ENCODE measurements around the gene MED12L.

MED12L gene

GRCh38 chr3:151165226-151165625, 79.8 kb downstream of the MED12L start:
- no peak overlapping the region for H3K4me3 ChIP-seq (replicated peaks; ENCODE audit: insufficient read depth, low read length)
- no peak for DNase-seq (ENCODE audit: low read depth in 1 of 2, low spot score in 1 of 2)
- H3K27ac ChIP-seq (replicated peaks) = no peak overlapping the region
- no peak for TF ChIP-seq SPI1 (IDR thresholded peaks at IDR 0.05; ENCODE audit: borderline replicate concordance, low read depth)
- no peak for TF ChIP-seq REST (IDR thresholded peaks at IDR 0.05; ENCODE audit: insufficient replicate concordance, low read depth)
- TF ChIP-seq GABPA (IDR thresholded peaks at IDR 0.05; ENCODE audit: low read depth) = no peak
- no peak for TF ChIP-seq CTCF (IDR thresholded peaks at IDR 0.05; ENCODE audit: insufficient read depth, low read length)
- H3K27me3 ChIP-seq (ENCODE audit: insufficient read depth, poor library complexity, severe bottlenecking) = no peaks in the 10 kb centered on the region

- H3K27me3 ChIP-seq (ENCODE audit: insufficient read depth, poor library complexity, severe bottlenecking) = no peaks in the 10 kb centered on the region
- no peak overlapping the region for H3K4me3 ChIP-seq (replicated peaks; ENCODE audit: insufficient read depth, low read length)
- no peak for TF ChIP-seq REST (IDR thresholded peaks at IDR 0.05; ENCODE audit: insufficient replicate concordance, low read depth)
- no peak for DNase-seq (ENCODE audit: low read depth in 1 of 2, low spot score in 1 of 2)
- H3K27ac ChIP-seq (replicated peaks) = no peak overlapping the region
Observed at GRCh38 chr3:151166161-151166560, 80.7 kb downstream of the MED12L start.

- peak; percentile 52 to 79 for DNase-seq (ENCODE audit: low read depth in 1 of 2, low spot score in 1 of 2)
- no peak overlapping the region for H3K4me3 ChIP-seq (replicated peaks; ENCODE audit: insufficient read depth, low read length)
- H3K27ac ChIP-seq (replicated peaks) = no peak overlapping the region
- TF ChIP-seq CTCF (IDR thresholded peaks at IDR 0.05; ENCODE audit: insufficient read depth, low read length) = peak; percentile 47
- TF ChIP-seq REST (IDR thresholded peaks at IDR 0.05; ENCODE audit: insufficient replicate concordance, low read depth) = no peak
- no peaks in the 10 kb centered on the region for H3K27me3 ChIP-seq (ENCODE audit: insufficient read depth, poor library complexity, severe bottlenecking)
Observed at GRCh38 chr3:151168269-151169094, 83.0 kb downstream of the MED12L start.
